ENCODE data around the gene SELENOW. TPM values are rescaled to one million over a fixed set of nuclear protein-coding genes. Genes with fewer than 3 reads are reported as not detected.

SELENOW gene

Small RNA genes lying within 50 kb of the gene (small RNA-seq; reads per million reads assigned to genes)
- gene AC008745.1 (not detected), gene SNORD23 (not detected)

Data from skeletal muscle satellite cell (primary cell).